Panc1 (cell line): ENCODE measurements around the gene B4GALT6.

Experiments used
- CTCF ChIP-seq: fragments of 450-650 bp; IDR thresholded peaks from 2 replicates; pipeline ENCODE4 v1.5.1; 2017; ENCODE audit warnings: mild to moderate bottlenecking
- POLR2AphosphoS5 ChIP-seq: IDR thresholded peaks from 2 replicates; pipeline ENCODE4 v1.6.1; 2012; ENCODE audit warnings: mild to moderate bottlenecking, low read depth, low read length, moderate library complexity
- REST ChIP-seq, 2 experiments: IDR thresholded peaks; 2 replicates each; pipeline ENCODE4 v1.6.1; 2011 to 2012; ENCODE audit warnings: low read depth in 2 of 2, control low read depth in 1 of 2, low read length in 1 of 2, mild to moderate bottlenecking in 1 of 2, moderate library complexity in 1 of 2; ENCODE audit not compliant: insufficient read depth in 1 of 2
- SIN3A ChIP-seq: IDR thresholded peaks from 2 replicates; pipeline ENCODE4 v1.6.1; 2012; ENCODE audit warnings: low read depth, mild to moderate bottlenecking, low read length, moderate library complexity, borderline replicate concordance; ENCODE audit not compliant: insufficient read depth
- TCF7L2 ChIP-seq: IDR thresholded peaks from 2 replicates; pipeline ENCODE4 v1.6.1; 2011; ENCODE audit warnings: mild to moderate bottlenecking, low read depth, low read length, inconsistent platforms

- TF ChIP-seq POLR2AphosphoS5, result no peak
- TF ChIP-seq CTCF, result no peak
- TF ChIP-seq REST (IDR thresholded peaks at IDR 0.05; ENCODE audit: insufficient read depth in 1 of 2, low read depth in 2 of 2, low read length in 1 of 2), result no peak
- no peak for TF ChIP-seq TCF7L2
- TF ChIP-seq SIN3A, result no peak
These were observed 59.3 kb downstream of the B4GALT6 start for GRCh38 chr18:31624892-31625640.
